Kidney (tissue), 14 donors: Measurements from ENCODE around the gene CPM. TPM values are rescaled to one million over a fixed set of nuclear protein-coding genes. Genes with fewer than 3 reads are reported as not detected.

Experiments used
- DNase-seq, 5 donors: peaks; one replicate each; pipeline ENCODE4 v3.0.0-alpha.2; 2013 to 2020
- FAIRE-seq: peaks from 2 replicates; lab custom pipeline; 2012; peaks lifted over from hg19 to GRCh38; lab: Jason Lieb, UNC
- H3K27ac ChIP-seq, 2 donors: one replicate each; pipeline ENCODE4 v1.7.0; 2013; ENCODE audit warnings: low read depth in 2 of 2, low read length in 2 of 2, inconsistent platforms in 1 of 2
- H3K27me3 ChIP-seq: one replicate; pipeline ENCODE4 v1.7.1; 2013; ENCODE audit warnings: low read length, inconsistent platforms; ENCODE audit not compliant: control insufficient read depth, insufficient read depth
- H3K36me3 ChIP-seq, 3 donors: one replicate each; pipeline versions ENCODE4 v1.7.0 to v1.7.1; 2013; ENCODE audit warnings: low read length in 3 of 3, control low read depth in 1 of 3, inconsistent platforms in 1 of 3; ENCODE audit not compliant: insufficient read depth in 3 of 3, control insufficient read depth in 2 of 3
- H3K4me1 ChIP-seq, 3 donors: one replicate each; pipeline versions ENCODE4 v1.7.0 to v1.7.1; 2013; ENCODE audit warnings: low read length in 3 of 3, inconsistent platforms in 1 of 3, low read depth in 1 of 3; ENCODE audit not compliant: control insufficient read depth in 2 of 3, insufficient read depth in 2 of 3
- H3K4me3 ChIP-seq, 3 donors: one replicate each; pipeline versions ENCODE4 v1.7.0 to v1.8.1; 2013; ENCODE audit warnings: low read length in 3 of 3, control low read depth in 1 of 3, inconsistent platforms in 1 of 3
- H3K9ac ChIP-seq, 3 donors: one replicate each; pipeline versions ENCODE4 v1.7.0 to v1.7.1; 2013; ENCODE audit warnings: low read length in 3 of 3, control low read depth in 1 of 3, inconsistent platforms in 1 of 3
- H3K9me3 ChIP-seq, 3 donors: one replicate each; pipeline versions ENCODE4 v1.7.0 to v1.7.1; 2013; ENCODE audit warnings: low read length in 3 of 3, control low read depth in 1 of 3, inconsistent platforms in 1 of 3; ENCODE audit not compliant: control insufficient read depth in 2 of 3, insufficient read depth in 1 of 3
- CTCF ChIP-seq: IDR thresholded peaks from 3 replicates; pipeline ENCODE4 v1.5.1; 2012; ENCODE audit warnings: mild to moderate bottlenecking, moderate library complexity, borderline replicate concordance; ENCODE audit not compliant: insufficient read depth; ENCODE audit errors: extremely low read depth
- intact Hi-C: fragments of 100-400 bp; cut with DNase I; formaldehyde crosslinking; loops from one replicate; pipeline ENCODE4 v1.11.1; 2022
- polyA plus RNA-seq: library from polyadenylated mRNA; stranded (reverse); fragments of 350-450 nt; fragmentation: Illumina TruSeq; extraction: RNeasy Lipid Tissue Mini Kit (QIAGEN cat#74804); gene quantifications from one replicate; pipeline ENCODE4 v1.2.3, GENCODE V29; 2014; ENCODE audit warnings: low read depth, low replicate concordance; ENCODE audit not compliant: insufficient read depth
- total RNA-seq: library from RNA; stranded (reverse); fragmentation: NEBNext Ultra II Directional; extraction: Animal tissue kit (Norgen Biotek cat#: 25700); gene quantifications from one replicate; pipeline ENCODE4 v1.2.1, GENCODE V29; 2021
- donor health status: control.
- donor health status: control.
- donor health status: control.
- donor health status: control.
- donor health status: control.
- donor health status: DM: yes; HTN: yes; CAD: no.
- donor health status: Normal renal cell carcinoma (clear cell type).

CPM gene
- total and polyA plus RNA-seq, 2 donors from 2014 or later: 35.7 to 144 TPM

GRCh38 chr12:68883151-68883550 is 49.8 kb downstream of the CPM start:
- TF ChIP-seq CTCF: no peak
- no peak overlapping the region for H3K27ac ChIP-seq
- no peaks in the 10 kb centered on the region for H3K4me1 ChIP-seq
- no peak overlapping the region for H3K9ac ChIP-seq
- intact Hi-C loops: no loop called here
- DNase-seq: no peak
- no peak overlapping the region for H3K4me3 ChIP-seq
- no peaks in the 10 kb centered on the region for H3K27me3 ChIP-seq
- no peaks in the 10 kb centered on the region for H3K9me3 ChIP-seq
- H3K36me3 ChIP-seq: peaks cover 0 to 10% (median 6%) of the 10 kb centered on the region in 3 donors
- no peak for FAIRE-seq

GRCh38 chr12:68882251-68882964 is 50.6 kb downstream of the CPM start:
- Histone ChIP-seq H3K4me3 (no peak overlapping the region), H3K9ac (no peak overlapping the region), H3K27me3 (no peaks in the 10 kb centered on the region), H3K9me3 (no peaks in the 10 kb centered on the region), H3K36me3 (peaks cover 0 to 10% (median 6%) of the 10 kb centered on the region in 3 donors), H3K4me1 (no peaks in the 10 kb centered on the region), H3K27ac (no peak overlapping the region)
- intact Hi-C loops: no loop called here
- TF ChIP-seq CTCF: no peak
- FAIRE-seq (no peak), DNase-seq (no peak)

GRCh38 chr12:68880660-68881325 is 52.2 kb downstream of the CPM start:
- FAIRE-seq (no peak), DNase-seq (no peak)
- no peak overlapping the region for H3K4me3 ChIP-seq
- intact Hi-C loops: no loop called here
- H3K4me1 ChIP-seq: no peaks in the 10 kb centered on the region
- H3K9me3 ChIP-seq: no peaks in the 10 kb centered on the region
- H3K27me3 ChIP-seq: no peaks in the 10 kb centered on the region
- H3K27ac ChIP-seq: no peak overlapping the region
- peaks cover 0 to 10% (median 6%) of the 10 kb centered on the region in 3 donors for H3K36me3 ChIP-seq
- no peak for TF ChIP-seq CTCF
- H3K9ac ChIP-seq: no peak overlapping the region
